Epithelial cell of esophagus (primary cell): ENCODE results near the gene LMX1B.
A peak's percentile ranks its signal among the peaks of the same experiment; 100 is the strongest.

ENCODE experiments used
- DNase-seq: peaks from one replicate; pipeline ENCODE4 v3.0.0; 2010; ENCODE audit warnings: low read depth
- H3K4me3 ChIP-seq: 2 replicates; pipeline ENCODE4 v1.5.1; 2011; ENCODE audit warnings: mild to moderate bottlenecking, low read length, control low read depth
- CTCF ChIP-seq: IDR thresholded peaks from 2 replicates; pipeline ENCODE4 v1.5.1; 2011; ENCODE audit warnings: low read depth, mild to moderate bottlenecking, low read length, control low read depth, inconsistent platforms; ENCODE audit not compliant: insufficient read depth; ENCODE audit errors: missing control alignments

LMX1B gene

GRCh38 chr9:126609191-126609590 is 4.5 kb upstream of the LMX1B start:
- TF ChIP-seq CTCF = no peak
- DNase-seq = no peak
- H3K4me3 ChIP-seq = no peak overlapping the region

- no peak for TF ChIP-seq CTCF
- DNase-seq = no peak
- H3K4me3 ChIP-seq = no peak overlapping the region
Measured at GRCh38 chr9:126609711-126610388, 3.9 kb upstream of the LMX1B start.

GRCh38 chr9:126611193-126611591 is 2.5 kb upstream of the LMX1B start:
- TF ChIP-seq CTCF = no peak
- H3K4me3 ChIP-seq = no peak overlapping the region
- no peak for DNase-seq

- DNase-seq = peak; percentile 69
- H3K4me3 ChIP-seq = no peak overlapping the region
- peak; percentile 70 for TF ChIP-seq CTCF
Measured at GRCh38 chr9:126611592-126612325, 2.0 kb upstream of the LMX1B start.

GRCh38 chr9:126612326-126612812 is 1.4 kb upstream of the LMX1B start:
- no peak overlapping the region for H3K4me3 ChIP-seq
- DNase-seq = no peak
- no peak for TF ChIP-seq CTCF

GRCh38 chr9:126612813-126613641 is 701 bp upstream of the LMX1B start:
- no peak for DNase-seq

More at GRCh38 chr9:126612813-126613641, 701 bp upstream of the LMX1B start:
- TF ChIP-seq CTCF = no peak
- no peak overlapping the region for H3K4me3 ChIP-seq
